Endothelial cell of umbilical vein (primary cell): ENCODE results near the gene DLGAP1.

Experiments
- CTCF ChIP-seq, 2 donors: IDR thresholded peaks; 1 replicate in 1 of 2; 2 replicates in 1 of 2; pipeline ENCODE4 v1.5.1; 2011; ENCODE audit warnings: low read length in 2 of 2, mild to moderate bottlenecking in 2 of 2, moderate library complexity in 2 of 2, control low read depth in 1 of 2, inconsistent platforms in 1 of 2, low read depth in 1 of 2; ENCODE audit not compliant: insufficient read depth in 1 of 2; ENCODE audit errors: extremely low read depth in 1 of 2
- EZH2 ChIP-seq: IDR thresholded peaks from 2 replicates; pipeline ENCODE4 v1.6.1; 2012; ENCODE audit warnings: borderline replicate concordance, low read depth, mild to moderate bottlenecking, moderate library complexity, low read length, inconsistent platforms; ENCODE audit not compliant: severe bottlenecking
- MAX ChIP-seq: IDR thresholded peaks from 2 replicates; pipeline ENCODE4 v1.6.1; 2011; ENCODE audit not compliant: insufficient read depth, insufficient read length
- POLR2A ChIP-seq: IDR thresholded peaks from 2 replicates; pipeline ENCODE4 v1.6.1; 2012; ENCODE audit warnings: low read depth, mild to moderate bottlenecking, control low read depth, low read length

GRCh38 chr18:3554811-3555427, 900.2 kb downstream of the DLGAP1 start:
- TF ChIP-seq CTCF (IDR thresholded peaks at IDR 0.05; ENCODE audit: extremely low read depth in 1 of 2, insufficient read depth in 1 of 2, low read depth in 1 of 2, low read length in 2 of 2), result no peak
- TF ChIP-seq EZH2, result no peak
- no peak for TF ChIP-seq MAX
- TF ChIP-seq POLR2A, result no peak
